Breast epithelium (tissue), 3 donors: ENCODE data around the gene REXO1.

Experiments
- CTCF ChIP-seq, 3 donors: fragments of 450-650 bp; IDR thresholded peaks; one replicate each; pipeline ENCODE4 v1.5.1; 2016 to 2017; ENCODE audit warnings: antibody characterized with exemption in 3 of 3, mild to moderate bottlenecking in 3 of 3, moderate library complexity in 3 of 3
- POLR2AphosphoS5 ChIP-seq, 3 donors: sonication (generic); formaldehyde crosslinking; IDR thresholded peaks; one replicate each; pipeline ENCODE4 v1.6.1; 2017; ENCODE audit warnings: antibody characterized with exemption in 3 of 3

- no peak for TF ChIP-seq CTCF (IDR thresholded peaks at IDR 0.05)
- TF ChIP-seq POLR2AphosphoS5 (IDR thresholded peaks at IDR 0.05) = no peak
Measured at GRCh38 chr19:1770866-1771576, 77.3 kb downstream of the REXO1 start.
